ENCODE data around the gene ODAD2.

DNA sequence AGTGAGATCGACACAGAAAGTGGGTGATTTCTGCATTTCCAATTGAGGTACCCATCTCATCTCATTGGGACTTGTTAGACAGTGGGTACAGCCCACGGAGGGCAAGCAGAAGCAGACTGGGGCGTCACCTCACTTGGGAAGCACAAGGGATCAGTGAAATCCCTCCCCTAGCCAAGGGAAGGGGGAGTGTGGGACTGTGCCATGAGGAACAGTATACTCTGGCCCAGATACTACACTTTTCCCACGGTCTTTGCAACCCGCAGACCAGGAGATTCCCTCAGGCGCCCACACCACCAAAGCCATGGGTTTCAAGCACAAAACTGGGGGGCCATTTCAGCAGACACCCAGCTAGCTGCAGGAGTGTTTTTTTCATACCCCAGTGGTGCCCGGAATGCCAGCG is 99.8 kb downstream of the ODAD2 start:
- TF ChIP-seq, protein P1, sequence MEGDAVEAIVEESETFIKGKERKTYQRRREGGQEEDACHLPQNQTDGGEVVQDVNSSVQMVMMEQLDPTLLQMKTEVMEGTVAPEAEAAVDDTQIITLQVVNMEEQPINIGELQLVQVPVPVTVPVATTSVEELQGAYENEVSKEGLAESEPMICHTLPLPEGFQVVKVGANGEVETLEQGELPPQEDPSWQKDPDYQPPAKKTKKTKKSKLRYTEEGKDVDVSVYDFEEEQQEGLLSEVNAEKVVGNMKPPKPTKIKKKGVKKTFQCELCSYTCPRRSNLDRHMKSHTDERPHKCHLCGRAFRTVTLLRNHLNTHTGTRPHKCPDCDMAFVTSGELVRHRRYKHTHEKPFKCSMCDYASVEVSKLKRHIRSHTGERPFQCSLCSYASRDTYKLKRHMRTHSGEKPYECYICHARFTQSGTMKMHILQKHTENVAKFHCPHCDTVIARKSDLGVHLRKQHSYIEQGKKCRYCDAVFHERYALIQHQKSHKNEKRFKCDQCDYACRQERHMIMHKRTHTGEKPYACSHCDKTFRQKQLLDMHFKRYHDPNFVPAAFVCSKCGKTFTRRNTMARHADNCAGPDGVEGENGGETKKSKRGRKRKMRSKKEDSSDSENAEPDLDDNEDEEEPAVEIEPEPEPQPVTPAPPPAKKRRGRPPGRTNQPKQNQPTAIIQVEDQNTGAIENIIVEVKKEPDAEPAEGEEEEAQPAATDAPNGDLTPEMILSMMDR (IDR thresholded peaks at IDR 0.05) = no peak
- TF ChIP-seq POLR2AphosphoS5 (IDR thresholded peaks at IDR 0.05; ENCODE audit: low read depth, low read length) = no peak
